Measurements from ENCODE around the gene HSPG2. TPM values are rescaled to one million over a fixed set of nuclear protein-coding genes. Genes with fewer than 3 reads are reported as not detected.
A peak's percentile ranks its signal among the peaks of the same experiment; 100 is the strongest.

Gene HSPG2
- total RNA-seq, 2 donors from 2014 or later = 148 to 152 TPM

GRCh38 chr1:21814241-21814918 is 122.7 kb downstream of the HSPG2 start:
- intact Hi-C loops (cut with DNase I) = loop anchor here (10.0 kb wide), 1 partner anchor 150 kb away; no protein-coding TSS in a partner anchor
- Histone ChIP-seq H3K36me3 (no peaks in the 10 kb centered on the region), H3K4me1 (no peaks in the 10 kb centered on the region), H3K27ac (no peak overlapping the region), H3K27me3 (no peaks in the 10 kb centered on the region), H3K9ac (ENCODE audit: low read depth in 2 of 2, low read length in 2 of 2) (peak overlapping the region in 1 of 2 donors; percentile 50), H3K4me3 (peak overlapping the region; percentile 34), H3K9me3 (no peaks in the 10 kb centered on the region)
- DNase-seq = no peak
- peak; percentile 42 for TF ChIP-seq CTCF (IDR thresholded peaks at IDR 0.05)

- DNase-seq = no peak
- intact Hi-C loops (cut with DNase I) = loop anchor here (10.0 kb wide), 1 partner anchor 151 kb away; no protein-coding TSS in a partner anchor
- no peak overlapping the region for H3K27ac ChIP-seq
Observed at GRCh38 chr1:21813542-21813941, 123.6 kb downstream of the HSPG2 start.

DNA sequence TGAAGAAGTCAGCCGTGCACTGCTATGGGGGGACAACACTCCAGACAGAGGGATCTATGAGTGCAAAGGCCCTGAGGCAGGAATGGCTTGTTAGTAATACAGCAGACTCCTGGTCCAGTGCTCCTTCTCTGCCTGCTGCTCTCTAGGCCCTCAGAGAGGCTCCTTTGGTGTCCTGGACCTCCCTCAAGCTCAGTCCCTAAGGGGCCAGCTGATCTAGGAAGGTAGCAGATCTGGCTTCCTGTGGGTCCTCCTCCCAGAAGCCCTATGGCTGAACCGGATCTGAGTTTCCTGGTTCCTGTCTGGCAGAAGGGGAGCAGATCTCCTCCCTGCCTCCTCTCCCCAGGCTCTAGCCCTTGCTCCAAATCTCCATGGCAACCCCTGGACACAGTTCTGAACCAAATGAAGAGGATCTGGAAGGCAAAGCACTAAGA is 125.2 kb downstream of the HSPG2 start, which contains the start of gene LDLRAD2:
Gene LDLRAD2 (plus strand): TSS at position 391 of the 431 bp plus-strand sequence. CDS start 187 bp downstream, outside the sequence.
- no peak within 1 kb of the TSS for H3K9ac ChIP-seq (ENCODE audit: low read depth in 2 of 2, low read length in 2 of 2)
- H3K4me1 ChIP-seq = no peaks in the 10 kb centered on the region
- no peaks in the 10 kb centered on the region for H3K36me3 ChIP-seq
- TF ChIP-seq CTCF (IDR thresholded peaks at IDR 0.05) = no peak
- no peaks in the 10 kb centered on the region for H3K9me3 ChIP-seq
- intact Hi-C loops (cut with DNase I) = loop anchor here (10.0 kb wide), 1 partner anchor 153 kb away; no protein-coding TSS in a partner anchor
- no peaks in the 10 kb centered on the region for H3K27me3 ChIP-seq
- H3K27ac ChIP-seq = no peak within 1 kb of the TSS
- no peak within 1 kb of the TSS for H3K4me3 ChIP-seq
- DNase-seq = no peak

More at GRCh38 chr1:21813542-21813941, 123.6 kb downstream of the HSPG2 start:
- Histone ChIP-seq H3K27me3 (no peaks in the 10 kb centered on the region), H3K9ac (ENCODE audit: low read depth in 2 of 2, low read length in 2 of 2) (no peak overlapping the region), H3K36me3 (no peaks in the 10 kb centered on the region), H3K4me1 (no peaks in the 10 kb centered on the region), H3K4me3 (no peak overlapping the region), H3K9me3 (no peaks in the 10 kb centered on the region)
- TF ChIP-seq CTCF (IDR thresholded peaks at IDR 0.05) = no peak

GRCh38 chr1:21804536-21804935 is 132.6 kb downstream of the HSPG2 start:
- H3K9ac ChIP-seq (ENCODE audit: low read depth in 2 of 2, low read length in 2 of 2) = no peak overlapping the region
- no peaks in the 10 kb centered on the region for H3K27me3 ChIP-seq
- TF ChIP-seq CTCF (IDR thresholded peaks at IDR 0.05) = no peak
- no peak overlapping the region for H3K27ac ChIP-seq
- no peak overlapping the region for H3K4me3 ChIP-seq
- H3K9me3 ChIP-seq = no peaks in the 10 kb centered on the region
- intact Hi-C loops (cut with DNase I) = no loop called here
- DNase-seq = no peak
- no peaks in the 10 kb centered on the region for H3K4me1 ChIP-seq
- no peaks in the 10 kb centered on the region for H3K36me3 ChIP-seq

GRCh38 chr1:21801100-21801499 is 136.0 kb downstream of the HSPG2 start:
- intact Hi-C loops (cut with DNase I) = no loop called here

More at GRCh38 chr1:21801100-21801499, 136.0 kb downstream of the HSPG2 start:
- Histone ChIP-seq H3K9ac (ENCODE audit: low read depth in 2 of 2, low read length in 2 of 2) (no peak overlapping the region), H3K36me3 (no peaks in the 10 kb centered on the region), H3K4me1 (no peaks in the 10 kb centered on the region), H3K9me3 (no peaks in the 10 kb centered on the region), H3K27ac (no peak overlapping the region), H3K4me3 (no peak overlapping the region), H3K27me3 (no peaks in the 10 kb centered on the region)
- DNase-seq = no peak
- TF ChIP-seq CTCF (IDR thresholded peaks at IDR 0.05) = no peak

All from colonic mucosa (tissue), 4 donors.